AG20443 (cell line): Measurements from ENCODE around the gene ENTPD2.
"Not testable (repeated sequence)": the region's sequence is repeated elsewhere in the genome, so short reads cannot be mapped to it uniquely, and the experiment has no call there.

Experiments used
- DNase-seq: peaks from one replicate; pipeline ENCODE4 v3.0.0; 2012; ENCODE audit warnings: low spot score, mixed read lengths

The ENTPD2 gene

GRCh38 chr9:137064027-137064879 lies 10.4 kb upstream of the ENTPD2 start:
- DNase-seq: peak; percentile 79

GRCh38 chr9:137063311-137064026 lies 9.6 kb upstream of the ENTPD2 start:
- no peak for DNase-seq

DNA sequence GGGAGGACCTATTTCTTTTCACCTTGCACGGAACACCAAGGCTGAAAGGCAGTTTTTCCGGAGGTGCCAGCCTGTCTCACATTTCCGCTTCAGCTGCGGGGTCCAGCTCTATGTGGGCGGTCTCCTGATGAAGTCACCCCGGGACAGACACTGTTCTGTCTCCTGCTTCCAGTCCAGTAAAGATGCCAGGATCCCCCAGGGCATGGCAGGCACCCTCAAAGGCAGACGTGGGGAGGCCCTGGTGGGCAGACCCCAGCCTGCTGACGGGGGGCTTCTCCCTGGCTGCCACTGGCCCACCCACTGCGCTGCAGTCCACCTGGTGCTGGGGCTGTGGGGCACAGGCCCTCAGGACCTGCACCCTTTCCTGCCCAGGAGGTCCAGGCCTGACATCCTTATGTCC lies 8.9 kb upstream of the ENTPD2 start:
- DNase-seq: not testable (repeated sequence)

- no peak for DNase-seq
These were observed 8.5 kb upstream of the ENTPD2 start for GRCh38 chr9:137062384-137062783.

GRCh38 chr9:137058521-137059234 lies 4.8 kb upstream of the ENTPD2 start:
- DNase-seq: no peak

- DNase-seq: no peak
These were observed 3.7 kb upstream of the ENTPD2 start for GRCh38 chr9:137057545-137057944.

- no peak for DNase-seq
These were observed 3.0 kb upstream of the ENTPD2 start for GRCh38 chr9:137056739-137057415.

GRCh38 chr9:137055385-137056364 lies 1.8 kb upstream of the ENTPD2 start:
- peak; percentile 69 for DNase-seq

DNA sequence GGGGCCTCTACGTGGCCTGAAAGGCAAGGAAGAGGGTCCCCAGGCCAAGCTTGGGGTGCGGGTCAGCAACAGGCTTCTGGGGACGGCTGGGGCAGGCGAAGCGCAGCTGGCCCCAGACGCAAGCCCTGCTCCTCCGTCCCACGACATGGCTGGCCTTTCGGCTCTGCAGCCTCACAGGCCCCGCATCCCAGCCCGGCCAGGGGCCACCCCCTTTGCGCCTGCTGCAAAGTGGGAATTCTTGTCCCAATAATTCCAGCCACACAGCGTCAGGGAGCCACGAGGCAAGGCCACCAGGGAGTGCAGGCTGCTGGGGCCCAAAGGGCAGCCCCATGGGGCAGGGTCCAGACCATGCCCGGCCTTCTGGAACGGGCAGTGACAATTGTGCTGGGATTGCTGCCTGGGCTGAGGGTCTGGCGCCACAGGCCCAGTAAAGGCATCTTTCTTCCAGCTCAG lies 1.1 kb upstream of the ENTPD2 start:
- DNase-seq: no peak

DNA sequence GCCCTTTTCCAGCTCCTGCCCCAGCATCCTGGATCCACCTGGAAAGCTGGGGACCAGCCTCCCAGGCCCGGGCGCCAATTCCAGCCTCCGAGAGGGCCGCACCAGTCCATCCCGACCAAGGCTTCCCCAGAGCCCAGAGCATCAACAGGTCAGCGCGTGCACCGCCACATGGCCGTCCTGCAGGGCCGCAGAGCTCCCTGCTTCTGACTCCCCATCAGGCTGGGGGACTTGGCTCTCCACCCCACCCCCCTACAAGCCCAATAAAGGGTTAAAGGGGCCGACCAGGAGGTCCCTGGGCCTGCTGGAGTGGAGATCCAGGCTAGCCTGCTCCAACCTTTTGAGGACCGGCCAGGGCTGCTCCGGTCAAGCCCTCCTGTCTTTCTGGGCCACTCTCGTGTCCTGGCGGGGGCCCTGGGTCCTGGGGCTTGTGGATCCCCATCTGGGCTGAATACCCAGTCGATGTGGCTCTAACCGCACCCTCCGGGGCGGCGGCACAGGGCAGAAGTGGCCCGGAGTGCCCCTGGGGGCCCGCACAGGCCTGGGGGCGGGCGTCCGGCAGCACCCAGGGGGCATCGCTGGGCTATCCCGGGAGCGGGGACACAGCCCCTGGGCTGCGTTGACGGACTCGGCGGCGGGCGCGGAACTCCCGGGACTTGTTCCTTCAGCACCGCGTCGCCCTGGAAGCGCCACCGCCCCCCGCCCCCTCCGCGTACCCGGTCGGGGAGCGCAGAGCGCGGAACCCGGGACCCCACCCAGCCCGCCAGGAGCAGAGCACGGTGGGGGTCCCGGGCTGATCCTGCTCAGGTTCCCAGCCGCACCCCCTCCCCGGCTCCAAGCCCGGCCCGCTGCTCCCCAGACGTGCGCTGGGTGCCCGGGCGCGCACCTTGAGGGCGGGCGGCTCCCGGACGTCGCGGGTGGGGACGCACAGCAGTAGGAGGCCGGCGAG lies 590 bp downstream of the ENTPD2 start:
- no peak for DNase-seq

DNA sequence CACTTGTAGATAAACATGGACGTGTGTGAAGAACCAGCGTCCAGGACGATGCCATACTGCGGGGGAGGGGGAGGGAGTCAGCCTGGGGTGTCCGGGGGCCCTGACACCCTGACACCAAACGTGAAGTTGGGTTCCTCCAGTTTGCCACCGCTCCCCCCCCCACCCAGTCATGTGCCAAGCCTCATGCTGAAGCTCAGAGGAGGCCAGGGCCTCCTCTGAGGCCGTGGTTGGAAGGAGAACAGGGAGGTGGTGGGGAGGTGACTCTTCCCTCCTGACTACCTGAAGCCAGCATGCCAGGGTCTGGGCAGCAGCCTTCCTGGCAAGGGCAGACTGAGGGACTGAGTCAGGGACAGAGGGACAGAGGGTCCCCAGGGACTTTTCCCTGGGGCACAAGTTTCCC lies 1.6 kb downstream of the ENTPD2 start:
- DNase-seq: no peak

GRCh38 chr9:137051145-137051724 lies 2.6 kb downstream of the ENTPD2 start:
- no peak for DNase-seq

DNA sequence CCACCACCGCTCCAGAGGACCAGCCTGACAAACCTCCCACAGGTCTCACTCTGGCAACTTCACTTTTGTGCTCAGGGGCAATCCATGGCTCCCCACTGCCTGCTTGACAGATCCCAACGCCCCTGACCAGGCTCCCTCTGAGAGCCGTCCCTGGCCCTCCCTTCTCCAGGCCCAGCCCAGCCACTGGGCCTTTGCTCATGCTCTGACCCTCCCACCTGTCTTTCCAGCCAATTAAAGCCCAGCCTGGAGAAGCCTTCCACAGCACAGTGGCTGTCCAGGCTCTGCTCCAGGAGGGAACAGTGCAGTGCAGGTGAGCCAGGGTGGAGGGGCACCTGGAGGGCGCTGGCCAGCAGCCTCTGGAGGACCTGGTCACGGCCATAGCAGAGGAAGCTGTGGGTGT lies 3.3 kb downstream of the ENTPD2 start:
- no peak for DNase-seq

DNA sequence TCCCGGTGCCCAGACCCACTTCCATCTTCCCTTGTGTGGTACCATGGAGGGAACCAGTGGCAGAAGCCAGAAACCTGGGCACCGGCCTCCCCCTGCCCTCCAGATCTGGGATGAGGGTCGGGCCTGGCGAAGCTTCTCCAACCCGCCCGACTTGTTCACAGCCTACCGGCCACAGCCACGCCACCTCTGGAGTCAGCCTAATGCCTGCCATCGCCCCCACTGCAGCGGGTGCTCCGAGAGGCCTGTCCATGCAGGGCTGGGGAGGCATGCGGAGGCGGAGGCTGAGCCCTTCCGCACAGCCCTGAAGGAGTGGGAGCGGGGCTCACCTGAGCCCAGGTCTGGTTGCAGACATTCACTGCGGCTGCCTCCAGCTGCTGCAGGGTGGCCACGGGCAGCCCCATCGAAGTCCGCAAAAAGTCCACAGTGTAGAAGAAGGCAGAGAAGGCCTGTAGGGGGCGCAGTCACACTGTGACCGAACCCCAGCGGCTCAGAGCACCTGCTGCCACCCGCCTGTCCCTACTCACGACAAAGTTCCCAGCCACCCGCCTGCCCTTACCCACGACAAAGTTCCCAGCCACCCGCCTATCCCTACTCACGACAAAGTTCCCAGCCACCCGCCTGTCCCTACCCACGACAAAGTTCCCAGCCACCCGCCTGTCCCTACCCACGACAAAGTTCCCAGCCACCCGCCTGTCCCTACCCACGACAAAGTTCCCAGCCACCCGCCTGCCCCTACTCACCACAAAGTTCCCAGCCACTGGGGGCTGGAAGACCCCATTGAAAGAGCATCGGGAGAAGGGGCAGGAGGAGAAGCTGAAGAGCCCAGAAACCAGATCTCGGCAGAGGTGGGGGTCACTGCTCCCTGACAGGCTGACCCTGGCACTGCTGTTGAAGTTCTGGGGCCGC lies 4.1 kb downstream of the ENTPD2 start:
- DNase-seq: peak; percentile 70

DNA sequence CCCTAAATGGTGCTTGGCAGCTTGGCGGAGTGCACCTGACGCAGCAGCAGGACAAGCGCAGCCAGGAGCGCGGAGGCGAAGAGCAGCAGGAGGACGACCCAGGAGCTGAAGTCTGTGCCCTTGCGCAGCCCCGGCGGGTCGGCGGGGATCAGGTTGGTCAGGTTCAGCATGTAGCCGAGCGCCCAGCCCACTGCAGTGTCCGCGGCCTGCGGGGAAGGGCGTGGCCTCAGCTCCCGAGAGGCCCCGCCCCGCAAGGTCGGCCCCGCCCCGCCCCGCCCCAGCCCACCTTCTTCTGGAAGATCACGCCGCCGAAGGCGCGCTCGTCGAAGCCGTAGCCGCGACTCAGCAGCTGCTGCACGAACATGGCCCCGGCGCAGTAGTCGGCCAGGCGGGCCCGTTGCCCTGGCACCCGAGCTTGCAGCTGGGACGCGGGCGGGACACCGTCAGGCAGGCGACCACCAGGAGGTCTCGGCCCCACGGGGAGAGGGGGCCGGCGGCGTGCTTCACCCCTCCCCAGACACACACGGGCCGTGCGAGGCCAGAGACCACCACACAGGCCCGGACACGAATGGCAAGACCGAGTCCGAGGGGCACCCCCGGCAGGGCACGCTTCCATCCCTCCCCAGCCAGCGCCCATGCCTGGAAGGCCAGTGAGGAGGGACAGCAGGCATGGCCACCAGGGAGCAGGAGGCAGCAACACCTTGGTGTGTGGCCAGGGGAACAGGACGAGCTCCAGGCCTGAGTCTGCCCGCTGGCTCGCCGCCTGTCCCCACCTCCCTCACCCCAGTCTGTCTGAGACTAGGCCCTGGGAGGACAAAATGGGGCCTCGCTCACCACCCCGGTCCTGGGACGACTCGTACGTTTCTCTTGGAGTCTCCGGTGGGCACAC lies 5.0 kb downstream of the ENTPD2 start:
- DNase-seq: no peak

GRCh38 chr9:137046088-137046787 lies 7.6 kb downstream of the ENTPD2 start, which contains the start of gene NPDC1:
TSS of gene NPDC1 (minus strand) at chr9:137046177. CDS start at chr9:137045989, 188 bp downstream.
- DNase-seq: peak; percentile 92
